ENCODE data around the gene BICRA.

The BICRA gene

GRCh38 chr19:47680858-47681332 is 72.0 kb downstream of the BICRA start:
- TF ChIP-seq, protein P1, sequence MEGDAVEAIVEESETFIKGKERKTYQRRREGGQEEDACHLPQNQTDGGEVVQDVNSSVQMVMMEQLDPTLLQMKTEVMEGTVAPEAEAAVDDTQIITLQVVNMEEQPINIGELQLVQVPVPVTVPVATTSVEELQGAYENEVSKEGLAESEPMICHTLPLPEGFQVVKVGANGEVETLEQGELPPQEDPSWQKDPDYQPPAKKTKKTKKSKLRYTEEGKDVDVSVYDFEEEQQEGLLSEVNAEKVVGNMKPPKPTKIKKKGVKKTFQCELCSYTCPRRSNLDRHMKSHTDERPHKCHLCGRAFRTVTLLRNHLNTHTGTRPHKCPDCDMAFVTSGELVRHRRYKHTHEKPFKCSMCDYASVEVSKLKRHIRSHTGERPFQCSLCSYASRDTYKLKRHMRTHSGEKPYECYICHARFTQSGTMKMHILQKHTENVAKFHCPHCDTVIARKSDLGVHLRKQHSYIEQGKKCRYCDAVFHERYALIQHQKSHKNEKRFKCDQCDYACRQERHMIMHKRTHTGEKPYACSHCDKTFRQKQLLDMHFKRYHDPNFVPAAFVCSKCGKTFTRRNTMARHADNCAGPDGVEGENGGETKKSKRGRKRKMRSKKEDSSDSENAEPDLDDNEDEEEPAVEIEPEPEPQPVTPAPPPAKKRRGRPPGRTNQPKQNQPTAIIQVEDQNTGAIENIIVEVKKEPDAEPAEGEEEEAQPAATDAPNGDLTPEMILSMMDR (IDR thresholded peaks at IDR 0.05; ENCODE audit: low read length, missing control alignments): no peak
- no peak overlapping the region for H3K4me3 ChIP-seq (replicated peaks; ENCODE audit: low read depth, low read length)
- DNase-seq (ENCODE audit: low read depth): no peak

- no peak overlapping the region for H3K4me3 ChIP-seq (replicated peaks; ENCODE audit: low read depth, low read length)
- TF ChIP-seq, protein P1 (IDR thresholded peaks at IDR 0.05; ENCODE audit: low read length, missing control alignments): no peak
- no peak for DNase-seq (ENCODE audit: low read depth)
Measured at GRCh38 chr19:47681388-47681787, 72.5 kb downstream of the BICRA start.

DNA sequence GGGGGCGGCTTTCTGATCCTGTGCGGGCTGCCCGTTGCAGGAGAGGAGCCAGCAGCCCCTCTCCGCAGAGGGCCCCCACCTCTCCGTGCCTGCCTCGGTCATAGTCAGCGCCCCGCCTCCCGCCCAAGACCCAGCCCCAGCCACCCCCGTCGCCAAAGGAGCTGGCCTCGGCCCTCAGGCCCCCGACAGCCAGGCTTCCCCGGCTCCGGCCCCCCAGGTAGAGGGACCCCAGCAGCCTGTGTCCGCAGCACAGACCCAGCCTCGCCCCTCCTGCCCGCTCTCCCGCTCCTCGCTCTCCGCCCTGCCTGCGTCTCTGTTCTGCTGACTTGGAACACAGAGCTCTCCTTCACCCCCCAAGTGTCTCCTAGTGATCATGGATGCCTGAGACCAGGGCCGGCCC is 73.0 kb downstream of the BICRA start:
- TF ChIP-seq, protein P1 (IDR thresholded peaks at IDR 0.05; ENCODE audit: low read length, missing control alignments): no peak
- H3K4me3 ChIP-seq (replicated peaks; ENCODE audit: low read depth, low read length): no peak overlapping the region
- no peak for DNase-seq (ENCODE audit: low read depth)

GRCh38 chr19:47682939-47683338 is 74.0 kb downstream of the BICRA start:
- TF ChIP-seq, protein P1 (IDR thresholded peaks at IDR 0.05; ENCODE audit: low read length, missing control alignments): no peak
- no peak for DNase-seq (ENCODE audit: low read depth)
- no peak overlapping the region for H3K4me3 ChIP-seq (replicated peaks; ENCODE audit: low read depth, low read length)

- no peak overlapping the region for H3K4me3 ChIP-seq (replicated peaks; ENCODE audit: low read depth, low read length)
- TF ChIP-seq, protein P1 (IDR thresholded peaks at IDR 0.05; ENCODE audit: low read length, missing control alignments): no peak
- DNase-seq (ENCODE audit: low read depth): no peak
Measured at GRCh38 chr19:47686679-47687450, 77.9 kb downstream of the BICRA start.

GRCh38 chr19:47687906-47688305 is 79.0 kb downstream of the BICRA start:
- DNase-seq (ENCODE audit: low read depth): no peak
- TF ChIP-seq, protein P1 (IDR thresholded peaks at IDR 0.05; ENCODE audit: low read length, missing control alignments): no peak
- no peak overlapping the region for H3K4me3 ChIP-seq (replicated peaks; ENCODE audit: low read depth, low read length)

DNA sequence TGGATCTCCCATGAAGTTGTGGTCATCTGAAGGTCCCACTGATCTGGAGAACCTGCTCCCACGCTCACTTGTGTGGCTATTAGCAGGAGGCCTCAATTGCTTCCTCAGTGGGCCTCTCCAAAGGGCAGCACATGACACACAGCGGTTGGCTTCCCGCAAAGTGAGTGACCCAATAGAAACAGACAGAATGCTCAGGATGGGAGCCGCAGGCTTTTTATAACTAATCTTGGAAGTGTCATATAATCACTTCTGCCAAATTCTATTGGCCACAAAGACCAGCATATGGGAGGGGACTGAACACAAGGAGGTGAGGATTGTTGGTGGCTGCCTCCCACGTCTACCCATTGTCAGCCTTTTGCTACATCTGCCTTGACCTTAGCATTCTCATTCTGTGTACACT is 82.2 kb downstream of the BICRA start:
- TF ChIP-seq, protein P1 (IDR thresholded peaks at IDR 0.05; ENCODE audit: low read length, missing control alignments): no peak
- no peak for DNase-seq (ENCODE audit: low read depth)
- H3K4me3 ChIP-seq (replicated peaks; ENCODE audit: low read depth, low read length): no peak overlapping the region
